Measurements from ENCODE around the gene TEX11.
"Not testable (repeated sequence)": the region's sequence is repeated elsewhere in the genome, so short reads cannot be mapped to it uniquely, and the experiment has no call there.

Gene TEX11

GRCh38 chrX:70613295-70613694 is 295.2 kb downstream of the TEX11 start:
- H3K27me3 ChIP-seq (ENCODE audit: insufficient read depth, low read depth) = no peaks in the 10 kb centered on the region
- no peaks in the 10 kb centered on the region for H4K20me1 ChIP-seq (ENCODE audit: insufficient read depth)
- H3K9ac ChIP-seq = no peak overlapping the region
- no peaks in the 10 kb centered on the region for H3K36me3 ChIP-seq (ENCODE audit: insufficient read depth)
- H3K4me1 ChIP-seq (ENCODE audit: low read depth, poor library complexity, severe bottlenecking) = no peaks in the 10 kb centered on the region
- H3K4me2 ChIP-seq = no peak overlapping the region
- no peaks in the 10 kb centered on the region for H3K79me2 ChIP-seq (ENCODE audit: insufficient read depth, low read depth)
- no peak overlapping the region for H3K4me3 ChIP-seq (IDR thresholded peaks at IDR 0.05; ENCODE audit: insufficient read depth, low read depth, low read length)
- no peak for TF ChIP-seq CTCF (conservative IDR thresholded peaks at IDR 0.05; ENCODE audit: low read depth, low read length)
- no peak overlapping the region for H3K27ac ChIP-seq
- H2AFZ ChIP-seq (ENCODE audit: low read depth) = no peak overlapping the region

GRCh38 chrX:70605352-70605751 is 303.2 kb downstream of the TEX11 start:
- no peak overlapping the region for H3K4me2 ChIP-seq
- H3K4me1 ChIP-seq (ENCODE audit: low read depth, poor library complexity, severe bottlenecking) = no peaks in the 10 kb centered on the region
- no peaks in the 10 kb centered on the region for H3K36me3 ChIP-seq (ENCODE audit: insufficient read depth)
- no peak for TF ChIP-seq CTCF (conservative IDR thresholded peaks at IDR 0.05; ENCODE audit: low read depth, low read length)
- no peaks in the 10 kb centered on the region for H3K79me2 ChIP-seq (ENCODE audit: insufficient read depth, low read depth)
- H3K27ac ChIP-seq = no peak overlapping the region
- H4K20me1 ChIP-seq (ENCODE audit: insufficient read depth) = no peaks in the 10 kb centered on the region
- no peaks in the 10 kb centered on the region for H3K27me3 ChIP-seq (ENCODE audit: insufficient read depth, low read depth)
- no peak overlapping the region for H2AFZ ChIP-seq (ENCODE audit: low read depth)
- H3K4me3 ChIP-seq (IDR thresholded peaks at IDR 0.05; ENCODE audit: insufficient read depth, low read depth, low read length) = no peak overlapping the region
- H3K9ac ChIP-seq = no peak overlapping the region

- Histone ChIP-seq H2AFZ (ENCODE audit: low read depth) (no peak overlapping the region), H3K27me3 (ENCODE audit: insufficient read depth, low read depth) (no peaks in the 10 kb centered on the region), H3K36me3 (ENCODE audit: insufficient read depth) (no peaks in the 10 kb centered on the region), H3K4me1 (ENCODE audit: low read depth, poor library complexity, severe bottlenecking) (no peaks in the 10 kb centered on the region), H3K79me2 (ENCODE audit: insufficient read depth, low read depth) (no peaks in the 10 kb centered on the region), H3K4me2 (no peak overlapping the region), H3K4me3 (IDR thresholded peaks at IDR 0.05; ENCODE audit: insufficient read depth, low read depth, low read length) (no peak overlapping the region), H4K20me1 (ENCODE audit: insufficient read depth) (no peaks in the 10 kb centered on the region), H3K9ac (no peak overlapping the region), H3K27ac (no peak overlapping the region)
- TF ChIP-seq CTCF (conservative IDR thresholded peaks at IDR 0.05; ENCODE audit: low read depth, low read length) = no peak
These were observed 316.4 kb downstream of the TEX11 start for GRCh38 chrX:70592091-70592490.

GRCh38 chrX:70587158-70587557 is 321.4 kb downstream of the TEX11 start:
- not testable (repeated sequence) for H3K79me2 ChIP-seq (ENCODE audit: insufficient read depth, low read depth); H3K36me3 ChIP-seq (ENCODE audit: insufficient read depth); H3K27ac ChIP-seq; H3K4me1 ChIP-seq (ENCODE audit: low read depth, poor library complexity, severe bottlenecking); H4K20me1 ChIP-seq (ENCODE audit: insufficient read depth); H3K27me3 ChIP-seq (ENCODE audit: insufficient read depth, low read depth); H3K4me2 ChIP-seq; H3K4me3 ChIP-seq (IDR thresholded peaks at IDR 0.05; ENCODE audit: insufficient read depth, low read depth, low read length); H3K9ac ChIP-seq; H2AFZ ChIP-seq (ENCODE audit: low read depth)

GRCh38 chrX:70577442-70577841 is 331.1 kb downstream of the TEX11 start:
- Histone ChIP-seq H3K4me1 (ENCODE audit: low read depth, poor library complexity, severe bottlenecking) (no peaks in the 10 kb centered on the region), H2AFZ (ENCODE audit: low read depth) (no peak overlapping the region)
- TF ChIP-seq CTCF (conservative IDR thresholded peaks at IDR 0.05; ENCODE audit: low read depth, low read length) = no peak

GRCh38 chrX:70569922-70570576 is 338.5 kb downstream of the TEX11 start:
- not testable (repeated sequence) for H2AFZ ChIP-seq (ENCODE audit: low read depth); H3K27me3 ChIP-seq (ENCODE audit: insufficient read depth, low read depth)

More at GRCh38 chrX:70577442-70577841, 331.1 kb downstream of the TEX11 start:
- Histone ChIP-seq H3K27me3 (ENCODE audit: insufficient read depth, low read depth) (no peaks in the 10 kb centered on the region), H3K9ac (no peak overlapping the region), H3K4me3 (IDR thresholded peaks at IDR 0.05; ENCODE audit: insufficient read depth, low read depth, low read length) (no peak overlapping the region), H3K79me2 (ENCODE audit: insufficient read depth, low read depth) (no peaks in the 10 kb centered on the region), H3K4me2 (no peak overlapping the region), H3K36me3 (ENCODE audit: insufficient read depth) (no peaks in the 10 kb centered on the region), H3K27ac (no peak overlapping the region), H4K20me1 (ENCODE audit: insufficient read depth) (no peaks in the 10 kb centered on the region)

More at GRCh38 chrX:70569922-70570576, 338.5 kb downstream of the TEX11 start:
- not testable (repeated sequence) for H3K79me2 ChIP-seq (ENCODE audit: insufficient read depth, low read depth); H3K4me2 ChIP-seq; H3K9ac ChIP-seq; H3K36me3 ChIP-seq (ENCODE audit: insufficient read depth); H3K27ac ChIP-seq; H3K4me1 ChIP-seq (ENCODE audit: low read depth, poor library complexity, severe bottlenecking); H3K4me3 ChIP-seq (IDR thresholded peaks at IDR 0.05; ENCODE audit: insufficient read depth, low read depth, low read length); H4K20me1 ChIP-seq (ENCODE audit: insufficient read depth)

All from KMS-11 (cell line).